Measurements from ENCODE around the gene LRCH4. TPM values are rescaled to one million over a fixed set of nuclear protein-coding genes. Genes with fewer than 3 reads are reported as not detected.

LRCH4 gene
- total and polyA plus RNA-seq, 2 of the 13 experiments (the other 11 are each of a cell fraction or from before 2014, with no cell fraction given) = 7.0 to 9.3 TPM

DNA sequence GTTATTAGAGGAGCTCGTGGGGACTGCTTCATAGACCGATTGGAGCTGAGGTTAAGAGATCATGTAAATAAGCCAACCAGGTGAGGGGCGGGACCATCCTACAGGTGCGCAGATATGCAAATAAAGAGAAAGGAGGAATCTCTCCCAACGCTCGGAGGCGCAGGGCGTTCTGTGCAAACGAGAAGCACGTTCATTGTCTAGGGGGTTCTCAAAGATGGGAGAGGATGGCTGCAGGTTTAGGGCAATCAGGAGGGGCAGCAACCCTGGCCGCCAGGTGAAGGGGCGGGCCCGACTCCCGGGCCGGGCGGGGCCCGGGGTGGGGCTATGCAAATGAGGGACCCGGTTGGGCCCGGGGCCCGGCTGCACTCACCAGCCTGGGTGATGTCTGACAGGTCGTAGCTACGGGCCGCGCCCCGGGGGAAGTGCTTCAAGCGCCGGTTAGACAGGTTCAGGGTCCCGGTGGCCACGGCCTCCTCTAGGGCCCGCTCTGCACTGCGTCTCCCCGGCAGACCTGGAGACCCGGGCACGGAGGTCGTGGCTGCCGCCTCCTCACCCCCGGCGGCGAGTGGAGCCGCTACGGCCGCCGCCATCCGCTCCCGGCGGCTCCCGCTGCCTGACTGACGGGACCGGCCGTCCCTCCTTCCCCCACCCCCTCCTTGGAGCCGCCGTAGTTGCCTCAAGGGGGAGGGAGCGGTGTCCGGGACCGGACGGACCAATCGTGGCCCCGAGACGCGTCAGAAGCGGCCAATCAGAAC, at the start of gene LRCH4 (continued):
- TF ChIP-seq, protein P1, sequence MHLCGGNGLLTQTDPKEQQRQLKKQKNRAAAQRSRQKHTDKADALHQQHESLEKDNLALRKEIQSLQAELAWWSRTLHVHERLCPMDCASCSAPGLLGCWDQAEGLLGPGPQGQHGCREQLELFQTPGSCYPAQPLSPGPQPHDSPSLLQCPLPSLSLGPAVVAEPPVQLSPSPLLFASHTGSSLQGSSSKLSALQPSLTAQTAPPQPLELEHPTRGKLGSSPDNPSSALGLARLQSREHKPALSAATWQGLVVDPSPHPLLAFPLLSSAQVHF (CRISPR knock-in tag; IDR thresholded peaks at IDR 0.05) = no peak
- TF ChIP-seq ZNF460 (CRISPR knock-in tag; IDR thresholded peaks at IDR 0.05; ENCODE audit: borderline replicate concordance) = peak; percentile 43; the same call in 1 of the 2 replicates
- TF ChIP-seq GATA4 (IDR thresholded peaks at IDR 0.05; ENCODE audit: borderline replicate concordance, low read depth) = peak; percentile 78
- no peak for TF ChIP-seq ONECUT2 (CRISPR knock-in tag; IDR thresholded peaks at IDR 0.05)
- peak; percentile 45; the same call in 1 of the 2 replicates for TF ChIP-seq SP5 (CRISPR knock-in tag; IDR thresholded peaks at IDR 0.05; ENCODE audit: borderline replicate concordance, low read depth)
- peak; percentile 94 for TF ChIP-seq ZNF740 (CRISPR knock-in tag; IDR thresholded peaks at IDR 0.05)
- TF ChIP-seq, protein P2, sequence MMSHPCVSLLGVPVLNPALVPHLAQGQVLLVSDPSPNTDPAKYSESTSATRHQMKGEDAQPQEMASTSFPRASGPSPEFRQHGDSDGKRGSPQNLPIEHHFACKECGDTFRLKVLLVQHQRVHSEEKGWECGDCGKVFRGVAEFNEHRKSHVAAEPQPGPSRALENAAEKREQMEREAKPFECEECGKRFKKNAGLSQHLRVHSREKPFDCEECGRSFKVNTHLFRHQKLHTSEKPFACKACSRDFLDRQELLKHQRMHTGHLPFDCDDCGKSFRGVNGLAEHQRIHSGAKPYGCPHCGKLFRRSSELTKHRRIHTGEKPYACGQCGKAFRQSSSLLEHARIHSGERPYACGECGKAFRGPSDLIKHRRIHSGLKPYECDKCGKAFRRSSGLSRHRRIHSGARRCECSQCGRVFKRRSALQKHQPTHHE (CRISPR knock-in tag; IDR thresholded peaks at IDR 0.05; ENCODE audit: borderline replicate concordance) = 0 out of 2 replicates have a peak, but pooled peaks have one; percentile 72
- TF ChIP-seq CBFB (CRISPR knock-in tag; IDR thresholded peaks at IDR 0.05) = no peak; the same call in 1 of the 2 replicates
- TF ChIP-seq SETDB1 (CRISPR knock-in tag; IDR thresholded peaks at IDR 0.05; ENCODE audit: borderline replicate concordance) = no peak
- 0 out of 2 replicates have a peak, but pooled peaks have one; percentile 24 for TF ChIP-seq SIN3B (IDR thresholded peaks at IDR 0.05; ENCODE audit: low read length)
- no peak for TF ChIP-seq PCBP2 (optimal IDR thresholded peaks at IDR 0.05; ENCODE audit: low read depth, low read length, poor library complexity, severe bottlenecking)
- TF ChIP-seq ZKSCAN8 (CRISPR knock-in tag; IDR thresholded peaks at IDR 0.05; ENCODE audit: borderline replicate concordance) = peak; percentile 78; the same call in 1 of the 2 replicates
- peak; percentile 74 for TF ChIP-seq RAD21 (CRISPR knock-in tag; IDR thresholded peaks at IDR 0.05)
- no peak for TF ChIP-seq ZNF672 (CRISPR knock-in tag; IDR thresholded peaks at IDR 0.05)
- TF ChIP-seq ZNF354B (CRISPR knock-in tag; IDR thresholded peaks at IDR 0.05) = no peak
- TF ChIP-seq, protein P3, sequence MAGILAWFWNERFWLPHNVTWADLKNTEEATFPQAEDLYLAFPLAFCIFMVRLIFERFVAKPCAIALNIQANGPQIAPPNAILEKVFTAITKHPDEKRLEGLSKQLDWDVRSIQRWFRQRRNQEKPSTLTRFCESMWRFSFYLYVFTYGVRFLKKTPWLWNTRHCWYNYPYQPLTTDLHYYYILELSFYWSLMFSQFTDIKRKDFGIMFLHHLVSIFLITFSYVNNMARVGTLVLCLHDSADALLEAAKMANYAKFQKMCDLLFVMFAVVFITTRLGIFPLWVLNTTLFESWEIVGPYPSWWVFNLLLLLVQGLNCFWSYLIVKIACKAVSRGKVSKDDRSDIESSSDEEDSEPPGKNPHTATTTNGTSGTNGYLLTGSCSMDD (CRISPR knock-in tag; IDR thresholded peaks at IDR 0.05) = no peak
- peak; percentile 34; the same call in 1 of the 2 replicates for TF ChIP-seq TFE3 (CRISPR knock-in tag; IDR thresholded peaks at IDR 0.05)
- peak; percentile 75; the same call in 1 of the 2 replicates for TF ChIP-seq ZNF768 (CRISPR knock-in tag; IDR thresholded peaks at IDR 0.05)
- peak; percentile 41; the same call in 1 of the 2 replicates for TF ChIP-seq NCOA2 (CRISPR knock-in tag; IDR thresholded peaks at IDR 0.05)
- no peak for TF ChIP-seq ISX (CRISPR knock-in tag; conservative IDR thresholded peaks at IDR 0.05)
- TF ChIP-seq ZNF138 (CRISPR knock-in tag; IDR thresholded peaks at IDR 0.05; ENCODE audit: low read depth) = peak; percentile 43; the same call in 1 of the 2 replicates
- peak; percentile 90 for TF ChIP-seq ZBTB2 (CRISPR knock-in tag; IDR thresholded peaks at IDR 0.05; ENCODE audit: low read depth)
- TF ChIP-seq ZNF766 (CRISPR knock-in tag; IDR thresholded peaks at IDR 0.05; ENCODE audit: borderline replicate concordance) = 0 out of 2 replicates have a peak, but pooled peaks have one; percentile 61
- TF ChIP-seq ZNF205 (CRISPR knock-in tag; IDR thresholded peaks at IDR 0.05) = 0 out of 2 replicates have a peak, but pooled peaks have one; percentile 58

All from HepG2 (cell line).